Renal cortex interstitium (tissue), 11 donors: ENCODE measurements around the gene MARCHF3. TPM values are rescaled to one million over a fixed set of nuclear protein-coding genes. Genes with fewer than 3 reads are reported as not detected.
A peak's percentile ranks its signal among the peaks of the same experiment; 100 is the strongest.
"Not testable (repeated sequence)": the region's sequence is repeated elsewhere in the genome, so short reads cannot be mapped to it uniquely, and the experiment has no call there.

Experiments
- DNase-seq, 11 donors: peaks; one replicate each; pipeline ENCODE4 v3.0.0-alpha.2; 2013; ENCODE audit warnings: low read depth in 9 of 11, low spot score in 4 of 11; ENCODE audit errors: extremely low read depth in 1 of 11
- polyA plus RNA-seq, 3 donors: library from polyadenylated mRNA; unstranded; fragments of 120-200 nt; gene quantifications; one replicate each; pipeline ENCODE4 v1.2.1, GENCODE V29; 2013; ENCODE audit not compliant: insufficient read length in 3 of 3

MARCHF3 gene
- polyA plus RNA-seq, 3 donors = 6.3 to 7.9 (median 7.5) TPM

DNA sequence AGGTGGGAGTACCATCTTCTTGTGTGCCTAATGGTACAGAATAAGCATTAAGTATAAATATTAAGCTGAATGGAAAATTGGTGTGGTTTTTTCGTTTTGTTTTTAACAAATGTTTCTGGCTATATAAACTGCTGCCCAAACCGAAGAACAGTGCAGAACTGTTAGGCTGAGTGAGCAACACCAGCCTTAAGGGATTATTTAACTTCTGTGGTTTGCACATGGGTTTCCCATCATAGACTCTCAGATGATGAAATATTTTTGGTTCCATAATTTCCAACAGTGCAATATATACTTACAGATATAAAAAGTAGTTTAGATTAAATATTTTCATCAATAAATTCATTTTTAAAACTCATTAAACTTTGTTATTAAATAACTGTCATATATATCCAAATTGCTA, 26.5 kb upstream of the MARCHF3 start:
- DNase-seq = no peak

DNA sequence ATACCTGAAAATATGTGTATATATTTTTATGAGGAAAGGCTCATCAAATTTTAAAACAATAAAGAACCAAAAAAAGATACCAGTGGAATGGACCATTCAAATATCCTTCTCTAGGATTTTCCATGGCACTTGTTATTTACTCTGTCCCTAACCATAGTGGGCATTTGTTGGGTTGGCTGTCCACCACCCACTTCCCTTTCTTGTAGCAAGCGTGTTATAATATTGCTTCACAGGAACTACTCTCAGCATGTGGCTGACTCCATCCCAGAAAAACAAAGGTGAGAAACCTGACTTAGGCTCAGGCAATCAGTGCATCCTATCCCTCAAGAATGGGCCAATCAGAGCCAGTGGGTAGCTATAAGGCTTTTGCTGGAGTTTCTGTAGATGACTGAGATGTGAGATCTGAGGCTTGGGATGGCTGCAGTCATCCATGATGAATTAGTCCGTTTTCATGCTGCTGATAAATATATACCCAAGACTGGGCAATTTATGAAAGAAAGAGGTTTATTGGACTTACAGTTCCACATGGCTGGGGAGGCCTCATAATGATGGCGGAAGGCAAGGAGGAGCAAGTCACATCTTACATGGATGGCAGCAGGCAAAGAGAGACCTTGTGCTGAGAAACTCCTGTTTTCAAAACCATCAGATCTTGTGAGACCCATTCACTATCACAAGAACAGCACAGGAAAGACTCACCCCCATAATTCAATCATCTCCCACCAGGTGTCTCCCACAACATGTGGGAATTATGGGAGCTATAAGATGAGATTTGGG, 25.7 kb upstream of the MARCHF3 start:
- DNase-seq = no peak

DNA sequence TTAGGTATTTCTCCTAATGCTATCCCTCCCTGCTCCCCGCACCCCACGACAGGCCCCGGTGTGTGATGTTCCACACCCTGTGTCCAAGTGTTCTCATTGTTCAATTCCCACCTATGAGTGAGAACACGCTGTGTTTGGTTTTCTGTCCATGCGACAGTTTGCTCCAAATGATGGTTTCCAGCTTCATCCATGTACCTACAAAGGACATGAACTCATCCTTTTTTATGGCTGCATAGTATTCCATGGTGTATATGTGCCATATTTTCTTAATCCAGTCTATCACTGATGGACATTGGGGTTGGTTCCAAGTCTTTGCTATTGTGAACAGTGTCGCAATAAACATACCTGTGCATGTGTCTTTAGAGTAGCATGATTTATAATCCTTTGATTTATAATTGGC, 23.2 kb upstream of the MARCHF3 start:
- DNase-seq = not testable (repeated sequence)

DNA sequence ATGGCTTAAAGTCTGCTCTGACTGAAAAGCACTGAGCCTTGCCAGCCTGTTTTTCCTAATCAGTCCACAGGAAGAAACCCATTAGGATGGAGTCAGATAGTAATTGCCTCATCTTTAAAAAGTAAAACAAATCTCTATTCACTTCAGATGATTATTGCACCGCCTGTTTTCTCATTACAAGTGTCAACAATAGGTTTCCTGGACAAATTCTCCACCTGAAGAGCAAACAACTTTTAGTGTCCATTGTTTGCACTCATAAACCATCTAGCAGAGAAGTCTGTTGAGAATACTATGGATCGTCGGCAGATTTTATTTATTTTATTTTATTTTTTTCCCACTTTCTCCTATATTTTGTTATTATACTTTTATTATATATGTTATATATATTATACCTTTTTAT, 22.7 kb upstream of the MARCHF3 start:
- DNase-seq = no peak

GRCh38 chr5:127051591-127051990, 21.2 kb upstream of the MARCHF3 start:
- no peak for DNase-seq

- no peak for DNase-seq
Measured at GRCh38 chr5:127046343-127047072, 16.1 kb upstream of the MARCHF3 start.

- DNase-seq = no peak
Measured at GRCh38 chr5:127042593-127042992, 12.2 kb upstream of the MARCHF3 start.

DNA sequence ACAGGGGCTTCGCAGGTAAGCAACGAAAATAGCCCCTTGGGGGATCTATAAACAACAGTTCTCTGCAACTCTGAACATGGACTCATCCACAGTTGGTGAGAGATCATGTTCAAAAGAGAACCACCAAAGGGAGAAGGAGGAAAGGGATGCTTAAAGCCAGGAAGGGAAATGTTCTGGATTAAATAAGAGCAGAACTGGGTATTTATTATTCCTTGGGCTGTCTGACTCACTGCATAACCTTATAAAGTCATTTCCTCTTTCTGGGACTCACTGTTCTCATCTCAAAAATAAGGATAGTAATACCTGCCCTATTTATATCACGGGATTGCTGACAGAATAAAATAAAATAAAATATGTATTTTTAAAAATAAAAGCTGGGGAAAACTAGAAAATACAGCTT, 11.2 kb upstream of the MARCHF3 start:
- no peak for DNase-seq

DNA sequence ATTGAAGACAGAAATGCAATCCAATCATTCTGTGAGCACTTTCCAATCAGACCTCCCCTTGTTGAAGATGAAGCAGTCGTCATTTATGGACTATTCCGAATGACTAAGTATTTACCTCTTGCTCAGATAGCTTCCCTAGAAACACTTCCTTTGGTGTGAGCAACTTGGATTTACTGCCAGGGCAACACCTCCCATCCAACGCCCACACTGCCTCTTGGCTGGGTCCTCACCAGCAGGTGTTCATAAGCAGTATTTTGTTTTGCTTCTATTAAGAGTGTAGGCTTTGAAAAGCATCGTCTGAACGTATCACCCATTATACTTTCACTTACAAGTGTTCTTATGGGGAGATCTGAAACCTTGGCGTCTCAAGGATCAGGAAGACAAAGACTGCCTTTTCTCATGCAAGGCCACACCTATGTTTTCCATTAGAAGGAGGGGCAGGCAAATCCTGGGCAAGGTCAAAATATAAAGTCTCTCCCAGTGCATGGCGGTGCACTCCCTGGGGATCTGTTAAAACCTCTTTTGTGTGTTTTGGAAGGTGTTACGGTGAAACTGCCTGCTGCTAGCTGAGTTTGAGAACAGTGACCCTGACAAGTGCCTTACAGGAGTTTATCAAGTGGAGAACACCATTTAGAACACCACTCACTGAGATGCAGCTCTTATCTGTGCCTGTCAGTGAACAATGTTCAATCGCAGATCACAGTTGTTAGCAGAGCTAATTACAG, 10.6 kb upstream of the MARCHF3 start:
- DNase-seq = no peak

DNA sequence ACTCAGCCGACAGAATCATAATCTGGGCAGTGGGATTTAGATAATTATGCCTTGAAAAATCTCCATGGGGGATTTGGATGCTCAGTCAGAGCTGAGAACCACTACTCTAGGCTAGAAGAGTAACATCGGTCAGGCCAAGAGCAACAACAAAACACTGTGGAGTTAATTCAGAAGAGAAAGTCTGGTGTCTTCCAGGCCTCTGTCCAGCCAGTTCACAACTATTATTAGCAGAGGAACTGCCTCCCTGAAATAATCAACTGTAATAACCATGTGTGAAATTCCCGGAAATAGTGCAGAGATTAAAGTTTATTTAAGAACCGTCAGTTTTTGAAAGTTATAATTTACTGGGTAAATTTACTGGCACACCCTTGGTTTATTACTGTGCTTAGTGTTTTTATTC, 8.2 kb upstream of the MARCHF3 start:
- DNase-seq = no peak

DNA sequence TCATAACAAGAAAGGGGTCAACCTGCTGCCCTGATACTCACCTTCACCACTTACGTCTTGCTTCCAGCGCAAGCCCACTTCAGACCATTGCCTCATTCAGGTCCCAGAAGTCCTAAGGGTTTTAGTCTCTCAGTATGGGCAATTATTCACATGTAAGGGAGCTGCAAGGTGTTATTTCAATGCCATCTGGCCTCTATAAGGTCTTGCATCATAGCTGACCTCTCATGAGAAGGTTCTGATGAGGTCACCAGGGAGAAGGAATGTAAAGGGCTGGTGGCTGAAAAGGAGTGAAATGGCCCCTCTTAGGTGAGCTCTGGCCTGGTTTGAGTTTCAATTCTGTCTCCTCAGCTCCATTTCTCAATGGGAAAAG, 1.5 kb upstream of the MARCHF3 start:
- DNase-seq = no peak

GRCh38 chr5:127031147-127031862, 947 bp upstream of the MARCHF3 start:
- DNase-seq = peak in 4 of 11 donors; percentile 17 to 38 (median 26)

DNA sequence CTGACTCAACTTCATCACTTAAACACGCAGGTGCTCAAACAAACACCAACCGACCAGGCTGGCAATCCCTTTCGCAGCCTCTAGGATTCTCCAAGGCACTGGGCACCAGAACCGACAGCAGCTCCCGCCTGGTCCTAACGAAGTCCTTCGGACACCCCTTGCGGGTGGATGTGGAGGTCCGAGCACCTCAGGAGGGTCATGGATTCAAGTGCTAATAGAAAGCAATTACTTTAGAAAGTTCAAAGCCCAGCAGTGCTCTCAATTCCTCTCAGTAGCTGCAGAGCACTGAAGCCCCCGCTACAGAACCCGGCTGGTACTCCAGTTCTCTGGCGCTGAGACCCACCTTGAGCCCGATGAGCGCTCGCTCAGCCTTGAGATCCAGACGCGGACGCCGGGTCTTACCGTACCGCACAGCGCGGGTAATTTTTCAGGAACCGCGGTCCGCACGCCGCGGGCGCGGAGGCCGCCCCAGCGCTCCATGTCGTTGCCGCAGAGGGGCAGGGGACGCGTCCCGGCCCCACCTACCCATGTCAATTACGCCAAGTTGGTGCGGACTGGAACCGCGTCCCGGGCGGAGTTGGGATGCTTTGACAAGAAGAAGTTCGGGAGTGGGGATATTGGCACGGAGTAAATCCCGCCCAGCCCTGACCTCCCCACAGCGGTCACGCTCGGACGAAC, 638 bp downstream of the MARCHF3 start:
- DNase-seq = peak in 5 of 11 donors; percentile 40 to 61 (median 55)

DNA sequence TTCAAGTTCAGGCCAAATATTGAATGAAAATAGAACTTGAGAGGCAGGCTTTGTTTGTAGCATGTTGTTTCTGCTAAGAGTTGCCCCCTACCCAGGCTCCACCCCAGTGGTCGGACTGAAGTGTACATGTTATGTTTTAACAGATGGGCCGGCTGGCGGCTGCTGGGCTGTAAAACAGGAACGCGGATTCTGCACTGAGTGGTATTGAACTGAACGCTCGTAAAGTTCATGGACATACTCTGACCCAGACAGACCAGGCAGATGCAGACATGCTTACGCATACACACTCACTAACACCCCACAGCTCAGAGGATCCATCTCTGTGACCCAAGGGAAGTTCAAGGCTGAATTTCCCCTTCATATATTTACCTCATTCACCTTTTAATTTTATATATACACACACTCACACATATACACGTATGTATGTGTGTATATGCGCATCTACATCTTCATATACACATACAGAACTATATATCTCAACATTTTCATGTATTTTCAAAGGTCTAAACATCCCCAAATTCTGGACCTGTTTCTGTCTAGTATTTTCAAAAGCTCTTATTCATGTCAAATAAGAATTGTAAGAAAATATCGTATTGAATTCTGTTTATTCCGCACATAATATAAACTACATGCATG, 1.4 kb downstream of the MARCHF3 start:
- peak in 2 of 11 donors; percentile 11 to 21 for DNase-seq

- no peak for DNase-seq
Measured at GRCh38 chr5:127027539-127027938, 2.8 kb downstream of the MARCHF3 start.

DNA sequence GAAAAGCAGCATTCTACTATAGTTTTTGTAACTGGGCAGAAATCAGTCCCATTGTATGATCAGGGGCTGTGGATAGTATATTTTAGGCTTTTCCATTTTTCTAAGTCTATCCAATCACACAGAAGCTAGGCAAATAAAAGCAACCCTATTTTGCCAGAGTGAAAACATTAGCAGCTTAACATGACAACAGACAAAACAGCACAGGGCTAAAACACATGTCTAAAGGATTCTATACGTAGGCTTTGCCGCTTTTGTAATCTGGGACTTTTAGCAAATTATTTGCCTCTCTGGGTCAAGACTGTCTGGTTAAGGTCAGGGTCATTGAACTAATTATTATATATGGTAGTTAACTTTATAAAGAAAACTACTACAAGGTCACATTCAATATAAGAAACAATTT, 4.2 kb downstream of the MARCHF3 start:
- DNase-seq = no peak

GRCh38 chr5:127025467-127025866, 4.9 kb downstream of the MARCHF3 start:
- no peak for DNase-seq

- DNase-seq = no peak
Measured at GRCh38 chr5:127024821-127025220, 5.5 kb downstream of the MARCHF3 start.
